PC-9 (cell line): Measurements from ENCODE around the gene CLHC1.

Experiments used
- EZH2 ChIP-seq: fragments of 200-600 bp; sonication (generic); IDR thresholded peaks from 2 replicates; pipeline ENCODE4 v1.8.0; 2017; ENCODE audit warnings: antibody characterized with exemption, low read depth
- TF ChIP-seq, protein P1 (sequence below): fragments of 200-600 bp; sonication (generic); conservative IDR thresholded peaks from 2 replicates; pipeline ENCODE4 v1.6.1; 2017; ENCODE audit warnings: mixed run types, antibody characterized with exemption, mild to moderate bottlenecking, moderate library complexity

DNA sequence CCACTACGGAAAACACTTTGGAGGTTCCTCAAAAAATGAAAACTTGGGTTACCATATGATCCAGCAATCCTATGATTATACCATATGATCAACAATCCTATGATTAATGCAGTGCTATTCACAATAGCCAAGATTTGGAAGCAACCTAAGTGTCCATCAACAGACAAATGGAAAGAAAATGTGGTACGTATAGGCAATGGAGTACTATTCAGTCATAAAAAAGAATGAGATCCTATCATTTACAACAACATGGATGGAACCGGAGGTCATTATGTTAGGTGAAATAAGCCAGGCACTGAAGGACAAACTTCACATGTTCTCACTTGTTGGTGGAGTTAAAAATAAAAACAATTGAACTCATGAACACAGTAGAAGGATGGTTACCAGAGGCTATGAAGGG, 27.6 kb downstream of the CLHC1 start:
- TF ChIP-seq, protein P1, sequence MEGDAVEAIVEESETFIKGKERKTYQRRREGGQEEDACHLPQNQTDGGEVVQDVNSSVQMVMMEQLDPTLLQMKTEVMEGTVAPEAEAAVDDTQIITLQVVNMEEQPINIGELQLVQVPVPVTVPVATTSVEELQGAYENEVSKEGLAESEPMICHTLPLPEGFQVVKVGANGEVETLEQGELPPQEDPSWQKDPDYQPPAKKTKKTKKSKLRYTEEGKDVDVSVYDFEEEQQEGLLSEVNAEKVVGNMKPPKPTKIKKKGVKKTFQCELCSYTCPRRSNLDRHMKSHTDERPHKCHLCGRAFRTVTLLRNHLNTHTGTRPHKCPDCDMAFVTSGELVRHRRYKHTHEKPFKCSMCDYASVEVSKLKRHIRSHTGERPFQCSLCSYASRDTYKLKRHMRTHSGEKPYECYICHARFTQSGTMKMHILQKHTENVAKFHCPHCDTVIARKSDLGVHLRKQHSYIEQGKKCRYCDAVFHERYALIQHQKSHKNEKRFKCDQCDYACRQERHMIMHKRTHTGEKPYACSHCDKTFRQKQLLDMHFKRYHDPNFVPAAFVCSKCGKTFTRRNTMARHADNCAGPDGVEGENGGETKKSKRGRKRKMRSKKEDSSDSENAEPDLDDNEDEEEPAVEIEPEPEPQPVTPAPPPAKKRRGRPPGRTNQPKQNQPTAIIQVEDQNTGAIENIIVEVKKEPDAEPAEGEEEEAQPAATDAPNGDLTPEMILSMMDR, result no peak
- TF ChIP-seq EZH2, result no peak
